Activated CD4-positive, alpha-beta T cell treated with anti-CD3 and anti-CD28 coated beads, Interleukin-2, Interleukin-6, amounts not matched to agents 100 ng/mL and 50 ng/mL, durations not matched to agents 16 hours and 8 hours (primary cell): ENCODE data around the gene HSPB1.
A peak's percentile ranks its signal among the peaks of the same experiment; 100 is the strongest.
"Not testable (repeated sequence)": the region's sequence is repeated elsewhere in the genome, so short reads cannot be mapped to it uniquely, and the experiment has no call there.

ENCODE experiments used
- DNase-seq: peaks from one replicate; pipeline ENCODE4 v3.0.0-alpha.2; 2020

Gene HSPB1

DNA sequence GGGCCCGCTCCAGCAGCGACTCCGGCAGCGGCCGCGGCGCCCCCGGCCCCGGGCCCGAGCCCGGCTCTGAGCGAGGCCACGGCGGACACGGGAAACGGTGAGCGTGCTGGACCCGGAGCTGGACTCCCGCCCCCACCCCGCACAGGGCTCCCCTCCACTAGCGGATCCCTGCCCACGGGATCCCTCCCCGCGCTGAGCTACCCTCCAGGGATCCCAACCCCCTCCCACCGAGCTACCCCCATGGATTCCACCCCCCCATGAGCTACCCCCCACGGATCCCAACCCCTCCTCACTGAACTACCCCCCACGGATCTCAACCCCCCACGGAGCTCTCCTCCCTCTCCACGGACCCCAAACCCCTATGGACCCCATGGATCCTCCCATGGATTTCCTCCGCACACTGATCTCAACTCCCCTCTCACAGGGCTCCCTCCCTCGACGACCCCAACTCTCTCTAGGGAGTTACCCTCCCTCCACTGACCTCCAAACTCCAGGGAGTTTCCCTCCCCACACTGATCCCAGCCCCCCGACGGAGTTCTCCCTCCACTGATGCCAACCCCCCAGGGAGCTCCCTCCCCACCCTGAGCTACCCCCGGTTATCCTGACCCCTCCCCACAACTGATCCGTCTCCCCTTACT, 20.6 kb upstream of the HSPB1 start:
- no peak for DNase-seq

DNA sequence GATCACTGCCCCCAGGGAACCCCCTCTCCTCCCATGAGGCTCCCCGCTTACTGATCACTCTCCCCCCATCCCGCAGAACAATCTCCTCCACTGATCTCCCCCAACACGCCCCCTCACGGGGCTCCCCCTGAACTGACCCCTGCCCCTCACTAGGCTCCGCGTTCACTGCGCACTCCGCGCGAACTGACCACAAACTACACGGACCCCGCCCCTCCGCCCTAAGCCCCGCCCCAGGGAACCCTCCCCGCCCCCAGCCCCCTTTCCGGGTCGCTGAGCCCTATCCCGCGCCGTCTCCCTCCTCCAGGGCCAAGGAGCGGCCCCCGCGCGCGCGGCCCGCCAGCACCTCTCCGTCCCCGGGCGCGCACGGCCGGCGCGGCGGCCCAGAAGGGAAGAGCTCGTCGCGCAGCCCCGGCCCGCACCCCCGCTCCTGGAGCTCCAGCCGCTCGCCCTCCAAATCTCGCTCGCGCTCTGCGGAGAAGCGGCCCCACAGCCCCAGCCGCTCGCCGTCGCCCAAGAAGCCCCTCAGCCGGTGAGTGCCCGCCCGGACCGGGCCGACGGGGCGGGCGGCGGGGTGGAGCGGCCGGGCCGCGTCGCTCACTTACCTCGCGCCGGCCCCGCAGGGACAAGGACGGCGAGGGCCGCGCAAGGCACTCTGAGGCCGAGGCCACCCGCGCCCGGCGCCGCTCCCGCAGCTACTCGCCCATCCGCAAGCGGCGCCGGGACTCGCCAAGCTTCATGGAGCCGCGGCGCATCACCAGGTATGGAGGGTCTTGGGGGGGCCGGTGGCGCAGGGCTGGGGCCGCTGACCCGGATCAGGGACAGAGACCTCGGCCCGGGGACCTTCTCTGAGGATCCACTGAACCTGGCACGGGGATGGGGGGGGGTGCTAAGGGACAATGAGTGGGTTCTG, 19.9 kb upstream of the HSPB1 start:
- DNase-seq, result no peak

DNA sequence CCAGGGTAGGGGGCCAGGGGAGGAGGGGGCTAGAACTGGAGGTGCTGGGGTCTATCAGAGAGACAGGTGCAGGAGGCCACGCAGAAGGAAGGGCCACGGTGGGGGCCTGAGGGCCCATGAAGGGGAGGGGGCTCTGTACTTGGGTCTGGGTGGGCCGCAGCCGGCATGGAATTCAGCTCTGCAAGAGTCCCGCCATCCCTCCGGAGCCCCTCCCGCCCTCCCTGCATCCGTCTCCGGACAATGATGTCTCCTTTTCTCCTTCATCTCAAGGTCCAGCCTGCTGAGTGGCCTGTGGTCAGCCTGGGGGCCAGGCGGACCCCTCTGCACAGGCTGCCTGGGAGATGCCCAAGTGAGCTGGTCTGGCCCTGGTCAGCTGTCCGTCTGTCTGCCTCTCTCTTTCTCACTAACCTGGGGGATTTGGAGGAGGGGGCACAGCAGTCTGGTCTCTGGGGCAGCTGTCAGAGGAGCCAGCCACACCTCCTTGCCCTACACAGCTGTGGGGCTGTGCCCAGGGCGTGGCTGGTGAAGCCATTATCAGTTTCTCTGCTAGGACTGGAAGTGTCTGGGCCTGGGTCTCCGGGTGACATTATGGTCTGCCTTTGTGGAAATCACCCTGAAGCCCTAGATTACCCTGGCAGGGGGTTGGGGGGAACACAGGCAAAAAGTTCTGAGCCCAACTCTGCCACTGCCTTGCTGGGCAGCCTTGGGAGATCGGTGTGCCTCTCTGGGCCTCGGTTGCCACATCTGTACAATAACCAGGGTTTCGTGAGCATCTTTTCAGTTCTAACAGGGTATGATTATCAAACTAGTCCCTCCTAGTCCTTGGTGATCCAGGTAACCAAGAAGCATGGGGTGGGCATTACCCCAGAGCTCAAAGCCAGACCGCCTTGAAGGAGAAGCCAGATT, 19.0 kb upstream of the HSPB1 start:
- no peak for DNase-seq

DNA sequence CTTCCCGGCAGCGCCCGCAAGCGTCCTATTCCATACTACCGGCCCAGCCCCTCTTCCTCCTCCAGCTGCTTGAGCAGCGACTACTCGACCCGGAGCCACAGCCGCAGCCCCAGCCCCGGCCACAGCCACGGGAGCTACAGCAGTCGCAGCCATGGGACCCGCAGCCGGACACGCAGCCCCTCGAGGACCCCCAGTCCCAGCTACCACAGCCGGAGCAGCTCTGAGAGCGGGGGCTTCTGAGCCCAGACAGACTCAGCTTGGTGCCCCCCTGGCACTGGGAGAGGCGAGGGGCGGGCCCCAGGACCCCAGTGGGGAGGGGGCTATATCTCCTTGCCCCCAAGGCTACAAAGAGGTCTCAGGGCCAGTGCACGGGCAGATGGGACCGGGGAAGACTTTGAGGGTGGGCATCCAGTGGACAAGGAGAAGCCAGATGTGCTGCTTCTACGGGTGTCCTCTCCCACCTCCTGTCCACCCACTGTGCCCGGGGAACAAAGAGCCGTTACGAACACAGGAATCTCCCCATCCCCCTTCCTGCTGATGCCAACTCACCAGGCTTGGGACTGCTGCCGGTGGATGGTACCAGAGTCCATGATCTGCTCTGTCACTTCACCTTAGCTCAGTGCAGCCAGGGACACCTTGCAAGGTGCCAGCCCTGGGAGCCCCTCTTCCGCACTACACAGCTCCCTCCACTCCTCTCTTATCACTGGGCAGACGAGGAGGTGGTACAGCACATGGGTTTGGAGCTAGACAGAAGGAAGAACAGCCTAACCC, 16.7 kb upstream of the HSPB1 start:
- DNase-seq, result no peak

DNA sequence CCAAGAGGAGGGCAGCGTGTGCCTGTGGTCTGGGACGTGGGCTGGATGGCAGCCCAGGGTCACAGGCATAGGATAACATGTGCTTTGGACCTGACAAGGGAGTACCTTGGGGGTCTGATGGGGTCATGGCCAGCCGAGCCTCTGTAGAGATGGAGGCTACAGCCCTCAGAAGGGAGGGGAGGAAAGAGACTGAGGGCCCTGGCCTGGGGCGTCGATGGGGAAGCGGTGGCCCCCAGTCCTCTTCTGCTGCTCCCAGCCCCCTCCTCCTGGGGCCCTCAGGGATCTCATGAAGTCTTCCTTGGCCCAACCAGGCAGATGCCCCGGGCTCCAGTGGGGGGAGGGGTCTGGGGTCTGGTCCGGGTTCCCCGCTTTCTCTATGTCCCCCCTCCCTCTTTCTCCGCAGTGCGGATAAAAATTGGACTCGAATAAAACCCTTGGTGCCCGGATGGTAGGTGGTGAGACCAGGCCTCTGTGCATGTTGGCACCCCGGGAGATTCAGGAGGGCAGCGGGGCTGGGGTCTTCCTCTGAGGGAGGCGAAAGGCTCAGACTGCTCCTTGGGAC, 15.6 kb upstream of the HSPB1 start:
- DNase-seq, result no peak

DNA sequence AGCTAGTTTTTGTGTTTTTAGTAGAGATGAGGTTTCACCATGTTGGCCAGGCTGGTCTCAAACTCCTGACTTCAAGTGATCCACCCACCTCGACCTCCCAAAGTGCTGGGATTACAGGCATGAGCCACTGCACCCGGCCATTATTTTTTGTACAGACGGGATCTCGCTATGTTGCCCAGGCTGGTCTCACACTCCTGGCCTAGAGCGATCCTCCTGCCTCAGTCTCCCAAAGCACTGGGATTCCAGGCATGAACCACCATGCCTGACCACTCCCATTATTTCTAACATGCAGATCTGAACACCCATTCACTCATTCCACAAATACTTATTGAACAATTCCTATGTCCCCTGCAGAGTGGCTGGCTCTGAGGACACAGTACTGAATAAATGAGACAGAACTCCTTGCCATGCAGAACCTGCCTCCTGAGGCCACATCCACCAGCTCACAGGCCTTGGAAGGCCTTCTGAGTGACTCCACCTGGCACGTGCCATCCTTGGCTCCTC, 11.6 kb upstream of the HSPB1 start:
- not testable (repeated sequence) for DNase-seq

DNA sequence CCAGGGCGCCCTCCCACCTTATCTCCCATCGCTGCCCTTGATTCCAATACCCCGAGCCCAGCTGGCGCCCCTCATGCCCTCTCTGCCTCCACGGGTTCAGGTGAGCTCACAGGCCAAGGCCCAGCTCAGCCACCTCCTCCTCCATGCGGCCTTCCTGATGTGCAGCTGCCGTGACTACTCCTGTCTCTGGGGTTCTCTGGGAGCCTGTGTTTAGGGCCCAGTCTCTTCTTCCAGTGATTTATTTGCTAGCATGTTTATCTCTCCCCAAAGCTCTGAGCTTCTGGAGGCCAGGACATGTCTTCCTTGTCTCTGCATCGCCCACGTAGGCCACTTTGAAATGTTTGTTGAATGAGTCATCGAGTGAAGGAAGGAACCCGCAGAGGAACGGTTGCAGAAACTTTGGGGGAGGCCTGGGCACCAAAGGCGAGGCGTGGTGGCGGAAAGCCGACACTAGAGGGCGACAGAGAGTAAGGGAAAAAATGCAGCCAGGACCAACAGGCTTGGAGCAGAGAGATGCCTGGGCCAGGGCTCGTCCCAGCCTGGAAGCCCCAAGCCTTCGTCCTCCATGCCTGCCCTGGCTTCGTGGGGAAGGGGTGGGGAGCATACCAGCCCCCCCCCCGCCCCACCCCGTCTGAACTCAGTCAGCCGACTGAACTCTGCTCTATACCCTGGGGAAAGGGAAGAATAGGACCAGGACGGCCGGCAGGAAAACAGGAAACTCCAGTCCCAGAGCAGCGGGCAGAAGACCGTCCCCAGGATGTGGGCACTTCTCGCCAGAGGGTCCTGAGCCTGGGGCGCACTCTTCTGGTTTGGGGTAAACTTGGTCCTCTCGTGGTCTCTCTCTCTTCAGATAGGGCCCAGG, 10.9 kb upstream of the HSPB1 start:
- DNase-seq, result peak; percentile 96

DNA sequence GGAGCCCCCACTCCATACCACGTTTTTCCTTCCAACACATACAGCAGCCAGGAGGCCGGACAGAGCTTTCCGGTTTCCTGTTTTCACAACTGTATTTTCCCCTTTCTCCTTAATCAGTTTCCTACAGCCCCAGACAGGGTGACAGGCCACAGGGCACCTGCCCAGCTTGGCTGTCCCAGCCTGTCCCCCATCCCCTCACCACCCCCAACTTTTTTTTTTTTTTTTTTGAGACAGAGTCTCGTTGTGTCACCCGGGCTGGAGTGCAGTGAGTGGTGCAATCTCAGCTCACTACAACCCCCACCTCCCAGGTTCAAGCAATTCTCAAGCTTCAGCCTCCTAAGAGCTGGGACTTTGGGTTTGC, 10.3 kb upstream of the HSPB1 start:
- DNase-seq, result no peak

DNA sequence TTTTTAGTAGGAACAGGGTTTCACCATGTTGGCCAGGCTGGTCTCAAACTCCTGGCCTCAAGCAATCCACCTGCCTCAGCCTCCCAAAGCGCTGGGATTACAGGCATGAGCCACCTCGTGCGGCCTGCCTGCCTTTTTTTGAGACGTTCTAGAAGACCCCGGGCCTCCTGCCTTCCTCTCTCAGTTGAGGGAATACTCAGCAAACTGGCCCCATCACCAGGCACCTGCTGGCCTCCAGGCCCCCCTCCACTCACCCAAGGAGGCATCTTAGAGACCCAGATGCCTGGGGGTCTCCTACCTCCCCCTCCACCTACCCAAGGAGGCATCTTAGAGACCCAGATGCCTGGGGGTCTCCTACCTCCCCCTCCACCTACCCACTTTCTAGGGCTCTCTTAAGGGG, 9.6 kb upstream of the HSPB1 start:
- not testable (repeated sequence) for DNase-seq

DNA sequence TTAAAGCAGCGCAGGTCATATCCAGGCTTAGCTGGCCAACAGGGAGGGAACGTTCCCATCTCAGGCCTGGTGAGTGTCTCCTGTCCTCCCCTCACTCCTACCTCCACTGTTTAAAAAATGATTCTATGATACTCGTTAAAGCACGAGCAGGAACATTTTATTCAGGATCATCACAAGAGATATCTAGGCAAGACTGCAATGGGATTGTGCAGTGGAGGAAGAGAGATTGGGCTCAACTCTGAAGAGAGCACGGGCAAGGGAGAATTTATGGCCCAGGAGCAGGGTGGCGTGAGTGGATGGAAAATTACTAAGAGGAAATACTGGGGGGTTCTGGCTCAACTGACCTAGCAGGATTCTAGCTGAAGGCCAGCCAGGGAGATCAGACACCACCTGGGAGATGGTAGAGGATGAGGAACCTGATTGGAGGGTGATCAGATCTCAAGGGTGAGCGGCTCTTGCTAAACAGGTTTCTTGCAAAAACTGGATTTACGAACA, 9.0 kb upstream of the HSPB1 start:
- no peak for DNase-seq

DNA sequence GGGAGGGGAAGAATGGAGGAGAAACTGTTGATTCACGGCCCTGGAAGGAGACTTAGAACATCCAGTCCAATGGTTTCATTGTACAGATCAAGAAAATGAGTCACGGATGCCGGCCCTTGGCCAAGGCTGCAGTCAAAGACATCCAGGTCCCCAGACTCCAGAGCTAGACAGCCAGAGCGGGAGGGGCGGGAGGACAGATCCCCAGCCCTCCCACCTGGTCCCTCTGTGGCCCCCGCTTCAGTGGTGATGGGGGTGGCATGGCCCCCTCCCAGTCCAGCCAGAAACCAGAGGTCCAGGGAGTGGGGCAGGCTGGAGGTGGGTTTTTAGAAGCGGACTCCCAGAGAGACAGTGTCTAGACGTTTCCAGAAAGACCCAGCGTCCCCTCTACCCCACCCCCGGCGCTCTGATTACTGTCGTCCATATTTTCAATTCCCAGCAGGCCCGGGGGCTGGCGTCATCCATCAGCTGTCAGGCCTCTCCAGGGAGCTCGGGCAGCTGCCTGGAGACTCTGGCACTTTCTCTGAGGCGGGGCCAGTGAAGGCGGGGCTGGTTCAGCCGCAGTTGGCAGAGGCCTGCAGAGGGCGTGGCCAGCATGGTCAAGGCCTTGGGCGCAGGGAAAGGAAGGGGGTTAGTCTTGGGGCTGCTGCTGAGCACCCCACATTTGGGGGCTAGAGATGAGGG, 8.0 kb upstream of the HSPB1 start:
- no peak for DNase-seq

DNA sequence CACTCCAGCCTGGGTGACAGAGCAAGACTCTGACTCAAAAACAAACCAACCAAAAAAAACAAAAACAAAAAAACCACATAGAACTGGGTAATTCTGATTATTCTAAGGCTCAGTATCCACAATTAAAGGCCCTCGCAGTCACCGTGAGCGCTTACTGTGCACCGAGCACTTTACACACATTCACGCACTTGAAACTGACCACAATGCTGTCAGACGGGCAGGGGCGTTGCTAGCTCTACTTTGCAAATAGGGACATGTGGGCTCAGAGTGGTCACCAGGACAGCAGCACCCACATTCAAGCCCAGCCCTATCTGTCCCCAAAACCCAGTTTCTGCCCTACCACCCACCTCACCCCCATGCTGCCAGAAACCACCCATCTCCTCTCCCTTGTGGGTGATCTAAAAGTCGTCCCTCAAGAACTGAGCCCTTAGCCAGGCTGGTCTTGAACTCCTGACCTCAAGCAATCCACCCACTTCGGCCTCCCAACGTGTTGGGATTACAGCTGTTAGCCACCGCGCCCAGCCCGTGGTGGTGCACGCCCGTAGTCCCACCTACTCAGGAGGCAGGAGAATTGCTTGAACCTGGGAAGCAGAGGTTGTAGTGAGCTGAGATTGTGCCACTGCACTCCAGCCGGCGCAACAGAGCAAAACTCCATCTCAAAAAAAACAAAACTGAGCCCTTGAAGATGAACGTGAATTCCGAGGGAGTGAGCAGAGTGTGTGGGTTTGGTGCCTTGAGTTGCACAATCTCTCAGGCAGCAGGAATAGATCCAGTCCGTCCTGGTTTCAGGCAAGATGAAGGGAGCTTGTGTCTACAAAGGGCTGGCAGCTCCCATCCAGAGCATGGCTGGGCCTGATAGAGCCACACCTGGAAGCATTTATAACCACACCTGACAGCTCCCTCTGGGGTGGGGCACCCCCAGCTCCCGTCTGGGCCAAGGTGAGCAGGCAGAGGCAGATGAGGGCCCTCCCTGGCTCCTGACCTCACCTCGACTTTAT, 5.4 kb upstream of the HSPB1 start:
- no peak for DNase-seq

DNA sequence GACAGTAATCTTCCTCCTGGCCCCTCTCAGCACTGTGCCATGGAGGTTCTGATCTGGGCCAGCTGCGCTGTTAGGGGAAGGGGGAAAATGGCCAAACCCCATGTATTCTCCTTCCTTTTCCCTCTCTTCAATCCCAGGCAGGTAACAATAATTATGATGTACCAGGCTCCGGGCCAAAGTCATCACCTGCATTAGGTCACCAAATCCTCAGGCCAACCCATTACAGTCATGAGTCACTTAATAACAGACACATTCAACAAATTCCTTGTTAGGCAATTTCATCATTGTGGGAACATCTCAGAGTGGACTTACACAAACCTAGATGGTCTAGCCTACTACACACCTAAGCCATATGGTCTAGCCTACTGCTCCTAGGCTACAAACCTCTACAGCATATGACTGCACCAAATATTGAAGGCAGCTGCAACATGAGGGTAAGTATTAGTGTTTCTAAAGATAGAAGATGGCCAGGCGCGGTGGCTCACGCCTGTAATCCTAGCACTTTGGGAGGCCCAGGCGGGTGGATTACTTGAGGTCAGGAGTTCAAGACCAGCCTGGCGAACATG, 2.2 kb upstream of the HSPB1 start:
- no peak for DNase-seq

DNA sequence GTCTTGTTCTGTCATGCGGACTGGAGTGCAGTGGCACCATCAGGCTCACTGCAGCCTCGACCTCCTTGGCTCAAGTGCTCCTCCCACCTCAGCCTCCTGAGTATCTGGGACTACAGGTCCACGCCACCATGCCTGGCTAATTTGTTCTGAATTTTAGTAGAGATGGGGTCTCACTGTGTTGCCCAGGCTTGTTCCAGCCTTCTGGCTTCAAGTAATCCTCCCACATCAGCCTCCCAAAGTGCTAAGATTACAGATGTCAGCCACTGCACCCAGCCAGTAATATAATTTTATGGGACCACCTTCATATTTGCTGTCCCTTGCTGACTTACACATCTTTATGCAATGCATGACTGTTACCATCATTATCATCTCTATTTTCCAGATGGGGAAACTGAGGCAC, 1.5 kb upstream of the HSPB1 start:
- no peak for DNase-seq

DNA sequence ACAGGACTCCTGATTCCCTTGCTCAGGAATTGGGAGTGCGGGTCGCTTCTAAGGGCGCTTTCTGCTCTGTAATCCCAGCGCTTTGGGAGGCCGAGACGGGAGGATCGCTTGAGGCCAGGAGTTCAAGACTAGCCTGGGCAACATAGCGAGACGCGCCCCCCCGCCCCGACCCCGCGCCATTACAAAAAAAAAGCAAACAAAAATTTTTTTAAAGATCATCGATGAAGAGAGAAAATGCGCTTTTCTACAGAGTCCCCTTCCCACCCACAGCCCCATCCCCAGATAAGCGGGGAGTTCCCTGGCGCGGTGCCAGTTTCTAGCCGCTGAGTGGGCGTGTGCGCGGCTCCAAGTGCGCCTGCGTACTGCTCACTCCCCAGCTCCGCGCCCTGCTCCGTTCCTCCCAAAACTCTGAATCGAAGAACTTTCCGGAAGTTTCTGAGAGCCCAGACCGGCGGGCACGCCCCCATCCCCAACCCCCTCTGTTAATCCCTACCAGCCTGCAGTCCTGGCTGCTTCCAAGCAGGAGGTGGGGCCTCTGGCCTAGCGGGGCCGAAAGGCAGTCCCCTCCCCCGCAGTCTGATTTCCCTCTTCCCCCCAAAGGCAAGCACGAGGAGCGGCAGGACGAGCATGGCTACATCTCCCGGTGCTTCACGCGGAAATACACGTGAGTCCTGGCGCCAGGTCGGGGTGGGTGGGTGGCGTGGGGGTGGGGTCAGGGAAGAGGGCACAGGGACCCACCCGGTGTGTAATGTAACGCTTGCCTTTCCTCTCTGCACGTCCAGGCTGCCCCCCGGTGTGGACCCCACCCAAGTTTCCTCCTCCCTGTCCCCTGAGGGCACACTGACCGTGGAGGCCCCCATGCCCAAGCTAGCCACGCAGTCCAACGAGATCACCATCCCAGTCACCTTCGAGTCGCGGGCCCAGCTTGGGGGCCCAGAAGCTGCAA, 1.0 kb downstream of the HSPB1 start:
- peak; percentile 83 for DNase-seq

DNA sequence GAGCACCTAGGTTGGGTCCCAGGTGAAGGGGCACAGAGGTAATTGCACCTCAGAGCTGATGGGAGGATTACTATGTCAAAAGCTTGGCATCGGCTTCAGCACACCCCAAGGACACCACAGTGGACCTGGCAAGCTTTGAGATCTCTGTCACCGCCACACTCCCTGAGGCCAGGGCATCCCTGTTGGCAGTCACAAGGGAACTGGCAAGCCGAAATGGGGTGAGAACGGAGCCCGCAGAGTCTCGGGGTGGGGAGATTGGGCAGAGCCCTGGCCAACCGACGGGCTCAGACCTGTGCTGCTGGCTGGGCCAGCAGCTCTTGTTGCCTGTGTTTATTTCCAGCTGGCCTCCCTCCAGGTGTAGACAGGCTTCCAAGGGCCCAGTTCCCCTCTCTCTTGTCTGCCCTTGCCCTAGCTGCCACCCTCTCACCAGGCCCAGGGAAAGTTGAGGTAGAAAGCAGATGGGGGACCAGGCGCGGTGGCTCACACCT, 2.5 kb downstream of the HSPB1 start:
- DNase-seq, result no peak

DNA sequence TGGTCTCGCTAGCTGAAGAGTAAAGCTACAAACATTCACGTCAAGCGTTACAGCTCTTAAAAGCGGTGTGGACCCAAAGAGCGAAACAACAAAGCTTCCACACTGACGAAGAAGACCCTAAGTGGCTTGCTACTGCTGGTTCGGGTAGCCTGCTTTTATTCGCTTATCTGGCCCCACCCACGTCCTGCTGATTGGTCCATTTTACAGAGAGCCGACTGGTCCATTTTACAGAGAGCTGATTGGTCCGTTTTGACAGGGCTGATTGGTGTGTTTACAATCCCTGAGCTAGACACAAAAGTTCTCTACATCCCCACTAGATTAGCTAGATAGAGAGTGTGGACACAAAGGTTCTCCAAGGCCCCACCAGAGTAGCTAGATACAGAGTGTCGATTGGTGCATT, 6.4 kb downstream of the HSPB1 start:
- not testable (repeated sequence) for DNase-seq
